K562 (cell line): ENCODE data around the gene ALG14. TPM values are rescaled to one million over a fixed set of nuclear protein-coding genes. Genes with fewer than 3 reads are reported as not detected.

Experiments
- ATAC-seq: fragments of 200-7000 bp; cut with Tn5 transposase; 3 replicates; pipeline ENCODE4 v1.9.1; 2020; ENCODE audit warnings: moderate library complexity
- BruUV-seq: library from RNA; stranded (reverse); fragments of 400-500 nt; replicated peaks from 2 replicates; lab custom pipeline; 2021; lab: Mats Ljungman, UMichigan
- CTCF ChIA-PET: fragments of 300-600 bp; formaldehyde crosslinking; extraction: SDS; loops from one replicate; lab custom pipeline; 2021; ENCODE audit warnings: low intra/inter-chr PET ratio; lab: Yijun Ruan, JAX
- POLR2A ChIA-PET: fragments of 300-600, 350-650 bp; sonication (Branson Sonifier 250); formaldehyde crosslinking; extraction: SDS; loops from one replicate; lab custom pipeline; 2021; ENCODE audit warnings: antibody characterized with exemption, inconsistent platforms; lab: Yijun Ruan, JAX
- DNase-seq, 4 experiments: peaks; one replicate each; pipeline versions ENCODE4 v3.0.0 to v3.0.0-alpha.2; 2011 to 2018; ENCODE audit warnings: low spot score in 3 of 4, mixed read lengths in 3 of 4; ENCODE audit errors: extremely low read depth in 1 of 4
- FAIRE-seq: peaks from 2 replicates; lab custom pipeline; 2011; peaks lifted over from hg19 to GRCh38; lab: Jason Lieb, UNC
- H2AFZ ChIP-seq: 2 replicates; pipeline ENCODE4 v1.6.0; 2011; ENCODE audit warnings: low read depth, low read length, control low read depth, inconsistent platforms
- H3K27ac ChIP-seq: fragments of 200-600 bp; 3 replicates; pipeline ENCODE4 v1.8.0; 2011; ENCODE audit warnings: low read depth, mild to moderate bottlenecking, control low read depth, inconsistent platforms, low read length, moderate library complexity, mixed read lengths; ENCODE audit errors: extremely low read depth
- H3K27me3 ChIP-seq, 2 experiments: fragments of 300-600 bp in 1 of 2; 2 replicates in 1 of 2; 3 replicates in 1 of 2; pipeline versions ENCODE4 v1.6.0 to v1.8.0; 2011; ENCODE audit warnings: inconsistent platforms in 2 of 2, low read length in 2 of 2, mild to moderate bottlenecking in 1 of 2, mixed read lengths in 1 of 2, moderate library complexity in 1 of 2; ENCODE audit not compliant: control insufficient read depth in 2 of 2, insufficient read depth in 2 of 2
- H3K36me3 ChIP-seq: fragments of 300-600 bp; 3 replicates; pipeline ENCODE4 v1.8.0; 2011; ENCODE audit warnings: mild to moderate bottlenecking, low read length, inconsistent platforms; ENCODE audit not compliant: control insufficient read depth, insufficient read depth
- H3K4me1 ChIP-seq, 2 experiments: fragments of 200-600 bp in 1 of 2; replicated peaks in 1 of 2; 2 replicates in 1 of 2; 3 replicates in 1 of 2; pipeline versions ENCODE4 v1.5.1 to v1.8.0; 2011; ENCODE audit warnings: inconsistent platforms in 2 of 2, low read length in 2 of 2, mild to moderate bottlenecking in 1 of 2, mixed read lengths in 1 of 2, moderate library complexity in 1 of 2; ENCODE audit not compliant: control insufficient read depth in 2 of 2, insufficient read depth in 2 of 2
- H3K4me2 ChIP-seq: 2 replicates; pipeline ENCODE4 v1.6.1; 2011; ENCODE audit warnings: low read length, control low read depth, inconsistent platforms, mixed read lengths; ENCODE audit not compliant: insufficient read depth
- H3K4me3 ChIP-seq: fragments of 200-600 bp; sonication (generic), shearing (Covaris generic); 2 replicates; pipeline ENCODE4 v1.5.1; 2016; ENCODE audit warnings: control low read depth, inconsistent platforms
- H3K79me2 ChIP-seq: fragments of 200-600 bp; 3 replicates; pipeline ENCODE4 v1.8.0; 2011; ENCODE audit warnings: low read length, inconsistent platforms; ENCODE audit not compliant: control insufficient read depth, insufficient read depth
- H3K9ac ChIP-seq, 2 experiments: 2 replicates each; pipeline versions ENCODE4 v1.6.0 to v1.6.1; 2011; ENCODE audit warnings: low read depth in 2 of 2, low read length in 2 of 2, control low read depth in 1 of 2, inconsistent platforms in 1 of 2, mild to moderate bottlenecking in 1 of 2, mixed read lengths in 1 of 2; ENCODE audit not compliant: insufficient read depth in 1 of 2
- H3K9me1 ChIP-seq: one replicate; pipeline ENCODE4 v1.6.0; 2011; ENCODE audit warnings: inconsistent platforms, mild to moderate bottlenecking, low read length, moderate library complexity; ENCODE audit not compliant: control insufficient read depth, insufficient read depth
- H3K9me3 ChIP-seq: replicated peaks from 2 replicates; pipeline ENCODE4 v1.5.1; 2011; ENCODE audit warnings: low read depth, low read length, inconsistent platforms; ENCODE audit not compliant: control insufficient read depth, insufficient read depth
- H4K20me1 ChIP-seq: replicated peaks from 2 replicates; pipeline ENCODE4 v1.6.1; 2011; ENCODE audit warnings: low read length, inconsistent platforms, mixed read lengths; ENCODE audit not compliant: control insufficient read depth, insufficient read depth
- MAFF ChIP-seq: IDR thresholded peaks from 2 replicates; pipeline ENCODE4 v1.6.1; 2012; ENCODE audit warnings: low read length, improper control_type of control experiment
- MCM7 ChIP-seq, 2 experiments: fragments of 450-650 bp; IDR thresholded peaks; 2 replicates each; pipeline ENCODE4 v1.6.1; 2016 to 2018
- ZNF324 ChIP-seq: fragments of 250-450 bp; sonication (Bioruptor Pico); IDR thresholded peaks from 2 replicates; pipeline ENCODE4 v1.4.0; 2020; ENCODE audit warnings: mild to moderate bottlenecking
- in situ Hi-C: fragments of 300-500 bp; cut with MboI; formaldehyde crosslinking; loops from 4 replicates; pipeline ENCODE4 v1.15.0; 2018; ENCODE audit warnings: inconsistent platforms, mixed read lengths
- intact Hi-C: fragments of 100-400 bp; cut with micrococcal nuclease; formaldehyde crosslinking; loops from 2 replicates; pipeline ENCODE4 v1.14.2; 2022
- polyA plus RNA-seq, 8 experiments: library from polyadenylated mRNA; depleted of rRNA in 4 of 8; stranded (reverse) in 5 of 8; unstranded in 3 of 8; fragments of >200 nt; fragmentation: Nextera tagmentation in 2 of 8; fragmentation: Illumina TruSeq in 1 of 8; extraction: Ambion mirVana in 2 of 8; extraction: Trizol in 1 of 8; gene quantifications; 2 replicates each; pipeline versions ENCODE4 v1.2.1 to v1.2.3, GENCODE V29; 2011 to 2014; ENCODE audit warnings: inconsistent platforms in 1 of 8, missing spikeins in 1 of 8
- total RNA-seq, 7 experiments: library from RNA; depleted of rRNA in 6 of 7; stranded (reverse); fragments of >200 nt in 6 of 7; fragmentation: Illumina TruSeq in 2 of 7; extraction: Trizol in 2 of 7; gene quantifications; 2 replicates each; pipeline versions ENCODE4 v1.2.1 to v1.2.3, GENCODE V29; 2011 to 2021; ENCODE audit warnings: low replicate concordance in 1 of 7
- TF ChIP-seq, protein P1 (sequence below), 2 experiments: fragments of 450-650 bp; formaldehyde crosslinking in 1 of 2; IDR thresholded peaks; 2 replicates each; pipeline versions ENCODE4 v1.4.0 to v1.6.1; 2014 to 2020; ENCODE audit warnings: mild to moderate bottlenecking in 2 of 2, borderline replicate concordance in 1 of 2, low read depth in 1 of 2
- TF ChIP-seq, protein P2 (sequence below): fragments of 250-450 bp; sonication (Bioruptor Pico); IDR thresholded peaks from 2 replicates; pipeline ENCODE4 v1.4.0; 2020; ENCODE audit warnings: mild to moderate bottlenecking, moderate library complexity, borderline replicate concordance
- TF ChIP-seq, protein P3 (sequence below): fragments of 250-450 bp; sonication (Bioruptor Pico); IDR thresholded peaks from 2 replicates; pipeline ENCODE4 v1.8.0; 2021; ENCODE audit warnings: borderline replicate concordance, mild to moderate bottlenecking, moderate library complexity; ENCODE audit not compliant: poor library complexity, severe bottlenecking

ALG14 gene
- total and polyA plus RNA-seq, 9 of the 15 experiments (the other 6 are each of a cell fraction or from before 2014, with no cell fraction given) = 2.8 to 16.2 (median 4.9) TPM

DNA sequence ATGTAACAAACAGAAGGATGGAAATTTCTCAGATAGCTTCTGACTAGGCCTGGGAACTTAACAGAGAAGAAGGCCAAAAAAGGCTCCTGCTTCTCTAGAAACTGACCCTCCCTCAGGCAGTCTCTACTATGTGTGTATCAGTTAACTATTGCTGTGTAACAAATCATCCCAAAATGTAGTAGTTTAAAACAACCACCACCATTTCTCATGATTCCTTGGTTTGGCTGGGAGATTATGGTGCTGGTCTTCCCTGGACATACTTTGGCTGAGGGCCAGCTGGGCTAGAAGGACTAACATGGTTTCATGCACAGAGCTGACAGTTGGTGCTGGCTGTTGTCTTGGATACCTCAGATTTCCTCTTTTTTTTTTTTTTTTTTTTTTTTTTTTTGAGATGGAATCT, 119.6 kb downstream of the ALG14 start:
- no peak for TF ChIP-seq ZNF324 (CRISPR knock-in tag)
- TF ChIP-seq, protein P1, sequence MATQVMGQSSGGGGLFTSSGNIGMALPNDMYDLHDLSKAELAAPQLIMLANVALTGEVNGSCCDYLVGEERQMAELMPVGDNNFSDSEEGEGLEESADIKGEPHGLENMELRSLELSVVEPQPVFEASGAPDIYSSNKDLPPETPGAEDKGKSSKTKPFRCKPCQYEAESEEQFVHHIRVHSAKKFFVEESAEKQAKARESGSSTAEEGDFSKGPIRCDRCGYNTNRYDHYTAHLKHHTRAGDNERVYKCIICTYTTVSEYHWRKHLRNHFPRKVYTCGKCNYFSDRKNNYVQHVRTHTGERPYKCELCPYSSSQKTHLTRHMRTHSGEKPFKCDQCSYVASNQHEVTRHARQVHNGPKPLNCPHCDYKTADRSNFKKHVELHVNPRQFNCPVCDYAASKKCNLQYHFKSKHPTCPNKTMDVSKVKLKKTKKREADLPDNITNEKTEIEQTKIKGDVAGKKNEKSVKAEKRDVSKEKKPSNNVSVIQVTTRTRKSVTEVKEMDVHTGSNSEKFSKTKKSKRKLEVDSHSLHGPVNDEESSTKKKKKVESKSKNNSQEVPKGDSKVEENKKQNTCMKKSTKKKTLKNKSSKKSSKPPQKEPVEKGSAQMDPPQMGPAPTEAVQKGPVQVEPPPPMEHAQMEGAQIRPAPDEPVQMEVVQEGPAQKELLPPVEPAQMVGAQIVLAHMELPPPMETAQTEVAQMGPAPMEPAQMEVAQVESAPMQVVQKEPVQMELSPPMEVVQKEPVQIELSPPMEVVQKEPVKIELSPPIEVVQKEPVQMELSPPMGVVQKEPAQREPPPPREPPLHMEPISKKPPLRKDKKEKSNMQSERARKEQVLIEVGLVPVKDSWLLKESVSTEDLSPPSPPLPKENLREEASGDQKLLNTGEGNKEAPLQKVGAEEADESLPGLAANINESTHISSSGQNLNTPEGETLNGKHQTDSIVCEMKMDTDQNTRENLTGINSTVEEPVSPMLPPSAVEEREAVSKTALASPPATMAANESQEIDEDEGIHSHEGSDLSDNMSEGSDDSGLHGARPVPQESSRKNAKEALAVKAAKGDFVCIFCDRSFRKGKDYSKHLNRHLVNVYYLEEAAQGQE (IDR thresholded peaks at IDR 0.05; ENCODE audit: borderline replicate concordance) = no peak
- TF ChIP-seq, protein P1 (CRISPR knock-in tag; IDR thresholded peaks at IDR 0.05; ENCODE audit: low read depth) = no peak
- TF ChIP-seq, protein P2, sequence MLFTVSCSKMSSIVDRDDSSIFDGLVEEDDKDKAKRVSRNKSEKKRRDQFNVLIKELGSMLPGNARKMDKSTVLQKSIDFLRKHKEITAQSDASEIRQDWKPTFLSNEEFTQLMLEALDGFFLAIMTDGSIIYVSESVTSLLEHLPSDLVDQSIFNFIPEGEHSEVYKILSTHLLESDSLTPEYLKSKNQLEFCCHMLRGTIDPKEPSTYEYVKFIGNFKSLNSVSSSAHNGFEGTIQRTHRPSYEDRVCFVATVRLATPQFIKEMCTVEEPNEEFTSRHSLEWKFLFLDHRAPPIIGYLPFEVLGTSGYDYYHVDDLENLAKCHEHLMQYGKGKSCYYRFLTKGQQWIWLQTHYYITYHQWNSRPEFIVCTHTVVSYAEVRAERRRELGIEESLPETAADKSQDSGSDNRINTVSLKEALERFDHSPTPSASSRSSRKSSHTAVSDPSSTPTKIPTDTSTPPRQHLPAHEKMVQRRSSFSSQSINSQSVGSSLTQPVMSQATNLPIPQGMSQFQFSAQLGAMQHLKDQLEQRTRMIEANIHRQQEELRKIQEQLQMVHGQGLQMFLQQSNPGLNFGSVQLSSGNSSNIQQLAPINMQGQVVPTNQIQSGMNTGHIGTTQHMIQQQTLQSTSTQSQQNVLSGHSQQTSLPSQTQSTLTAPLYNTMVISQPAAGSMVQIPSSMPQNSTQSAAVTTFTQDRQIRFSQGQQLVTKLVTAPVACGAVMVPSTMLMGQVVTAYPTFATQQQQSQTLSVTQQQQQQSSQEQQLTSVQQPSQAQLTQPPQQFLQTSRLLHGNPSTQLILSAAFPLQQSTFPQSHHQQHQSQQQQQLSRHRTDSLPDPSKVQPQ = no peak
- TF ChIP-seq, protein P3, sequence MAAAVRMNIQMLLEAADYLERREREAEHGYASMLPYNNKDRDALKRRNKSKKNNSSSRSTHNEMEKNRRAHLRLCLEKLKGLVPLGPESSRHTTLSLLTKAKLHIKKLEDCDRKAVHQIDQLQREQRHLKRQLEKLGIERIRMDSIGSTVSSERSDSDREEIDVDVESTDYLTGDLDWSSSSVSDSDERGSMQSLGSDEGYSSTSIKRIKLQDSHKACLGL = no peak
- TF ChIP-seq MCM7 (IDR thresholded peaks at IDR 0.05) = no peak
- no peak for TF ChIP-seq MAFF
- Histone ChIP-seq H3K9me3 (0 out of 2 replicates have a peak, but pooled peaks cover 2% of the 10 kb centered on the region), H4K20me1 (no peaks in the 10 kb centered on the region), H3K4me3 (no peak overlapping the region), H3K9me1 (no peaks in the 10 kb centered on the region), H2AFZ (no peak overlapping the region), H3K4me1 (no peaks in the 10 kb centered on the region), H3K79me2 (no peaks in the 10 kb centered on the region), H3K27me3 (peaks cover 2 to 3% of the 10 kb centered on the region in 2 experiments; a peak in 2 of 5 replicates), H3K36me3 (no peaks in the 10 kb centered on the region), H3K4me2 (no peak overlapping the region), H3K9ac (no peak overlapping the region), H3K27ac (no peak overlapping the region)
- DNase-seq (no peak), FAIRE-seq (no peak), ATAC-seq (no peak)
- intact Hi-C loops (no loop called here), in situ Hi-C loops (no loop called here)
- POLR2A ChIA-PET = no interaction called here
- CTCF ChIA-PET = no interaction called here
- BruUV-seq = no TSS peak
